Astrocyte (in vitro differentiated cells and primary cell): ENCODE data around the gene SAMD5. TPM values are rescaled to one million over a fixed set of nuclear protein-coding genes. Genes with fewer than 3 reads are reported as not detected.

Experiments used
- DNase-seq: peaks from one replicate; pipeline ENCODE4 v3.0.0-alpha.2; 2010; ENCODE audit warnings: low read depth
- FAIRE-seq: peaks from 2 replicates; lab custom pipeline; 2011; peaks lifted over from hg19 to GRCh38; lab: Jason Lieb, UNC
- H2AFZ ChIP-seq: 2 replicates; pipeline ENCODE4 v1.6.0; 2012; ENCODE audit warnings: low read depth, low read length, inconsistent platforms
- H3K27ac ChIP-seq: 2 replicates; pipeline ENCODE4 v1.5.1; 2011; ENCODE audit warnings: low read depth, low read length, inconsistent platforms
- H3K27me3 ChIP-seq: 2 replicates; pipeline ENCODE4 v1.6.0; 2011; ENCODE audit warnings: low read length, inconsistent platforms; ENCODE audit not compliant: insufficient read depth
- H3K36me3 ChIP-seq: 2 replicates; pipeline ENCODE4 v1.5.1; 2011; ENCODE audit warnings: low read length, inconsistent platforms; ENCODE audit not compliant: insufficient read depth
- H3K4me1 ChIP-seq: 2 replicates; pipeline ENCODE4 v1.5.1; 2011; ENCODE audit warnings: low read length, inconsistent platforms; ENCODE audit not compliant: insufficient read depth
- H3K4me2 ChIP-seq: 2 replicates; pipeline ENCODE4 v1.6.0; 2012; ENCODE audit warnings: low read length, inconsistent platforms
- H3K4me3 ChIP-seq: 2 replicates; pipeline ENCODE4 v1.5.1; 2011; ENCODE audit warnings: low read depth, mild to moderate bottlenecking, low read length, inconsistent platforms; ENCODE audit not compliant: insufficient read depth
- H3K79me2 ChIP-seq: 2 replicates; pipeline ENCODE4 v1.6.0; 2012; ENCODE audit warnings: mild to moderate bottlenecking, low read length, inconsistent platforms; ENCODE audit not compliant: insufficient read depth
- H3K9ac ChIP-seq: 2 replicates; pipeline ENCODE4 v1.6.0; 2012; ENCODE audit warnings: mild to moderate bottlenecking, low read length, inconsistent platforms
- H3K9me3 ChIP-seq: 2 replicates; pipeline ENCODE4 v1.5.1; 2012; ENCODE audit warnings: low read depth, mild to moderate bottlenecking, low read length, inconsistent platforms; ENCODE audit not compliant: insufficient read depth
- H4K20me1 ChIP-seq: 2 replicates; pipeline ENCODE4 v1.6.0; 2012; ENCODE audit warnings: low read length, inconsistent platforms; ENCODE audit not compliant: insufficient read depth
- H3K27ac Mint-ChIP-seq: one replicate; pipeline ENCODE4 v1.8.0; 2021; ENCODE audit warnings: mild to moderate bottlenecking, mixed read lengths; ENCODE audit not compliant: unreplicated experiment
- H3K27me3 Mint-ChIP-seq: one replicate; pipeline ENCODE4 v1.8.0; 2021; ENCODE audit warnings: low read depth, mixed read lengths; ENCODE audit not compliant: unreplicated experiment
- H3K36me3 Mint-ChIP-seq: one replicate; pipeline ENCODE4 v1.8.0; 2021; ENCODE audit warnings: low read depth, mixed read lengths; ENCODE audit not compliant: unreplicated experiment
- H3K4me1 Mint-ChIP-seq: one replicate; pipeline ENCODE4 v1.8.0; 2021; ENCODE audit warnings: low read depth, mixed read lengths; ENCODE audit not compliant: unreplicated experiment
- H3K4me3 Mint-ChIP-seq: one replicate; pipeline ENCODE4 v1.8.0; 2021; ENCODE audit warnings: mild to moderate bottlenecking, moderate library complexity, mixed read lengths; ENCODE audit not compliant: unreplicated experiment
- H3K9me3 Mint-ChIP-seq: one replicate; pipeline ENCODE4 v1.8.0; 2021; ENCODE audit warnings: mild to moderate bottlenecking, mixed read lengths; ENCODE audit not compliant: unreplicated experiment
- CTCF ChIP-seq: IDR thresholded peaks from 2 replicates; pipeline ENCODE4 v1.5.1; 2011; ENCODE audit warnings: low read depth, mild to moderate bottlenecking, inconsistent platforms, low read length, moderate library complexity; ENCODE audit not compliant: insufficient read depth
- EZH2 ChIP-seq: IDR thresholded peaks from 2 replicates; pipeline ENCODE4 v1.6.1; 2012; ENCODE audit warnings: mild to moderate bottlenecking, low read length, inconsistent platforms; ENCODE audit not compliant: insufficient read depth
- total RNA-seq: library from RNA; stranded (reverse); gene quantifications from 2 replicates; pipeline ENCODE4 v1.2.1, GENCODE V29; 2021

The SAMD5 gene
- total RNA-seq, 1 donor from 2014 or later, result 0.93 TPM

- no peak for TF ChIP-seq EZH2
- no peak for TF ChIP-seq CTCF
- Histone ChIP-seq H3K4me2 (no peak overlapping the region), H3K9ac (no peak overlapping the region), H3K79me2 (no peaks in the 10 kb centered on the region), H3K4me3 (no peak overlapping the region), H3K9me3 (no peaks in the 10 kb centered on the region), H3K4me1 (no peaks in the 10 kb centered on the region), H3K27me3 (no peaks in the 10 kb centered on the region), H3K36me3 (no peaks in the 10 kb centered on the region), H4K20me1 (no peaks in the 10 kb centered on the region), H2AFZ (no peak overlapping the region), H3K27ac (no peak overlapping the region)
- FAIRE-seq (no peak), DNase-seq (no peak)
- Mint-ChIP-seq H3K4me3 (no peak overlapping the region), H3K27me3 (peaks cover 2% of the 10 kb centered on the region), H3K9me3 (no peaks in the 10 kb centered on the region), H3K27ac (no peak overlapping the region), H3K36me3 (no peaks in the 10 kb centered on the region), H3K4me1 (no peaks in the 10 kb centered on the region)
Observed at GRCh38 chr6:147587907-147588306, 79.4 kb downstream of the SAMD5 start.

- Histone ChIP-seq H3K27me3 (no peaks in the 10 kb centered on the region), H4K20me1 (no peaks in the 10 kb centered on the region), H3K79me2 (no peaks in the 10 kb centered on the region), H3K4me3 (no peak overlapping the region), H3K4me1 (no peaks in the 10 kb centered on the region), H3K27ac (no peak overlapping the region), H3K9me3 (no peaks in the 10 kb centered on the region), H3K36me3 (no peaks in the 10 kb centered on the region), H3K4me2 (no peak overlapping the region), H2AFZ (no peak overlapping the region), H3K9ac (no peak overlapping the region)
- Mint-ChIP-seq H3K4me1 (no peaks in the 10 kb centered on the region), H3K9me3 (no peaks in the 10 kb centered on the region), H3K27me3 (peaks cover 2% of the 10 kb centered on the region), H3K27ac (no peak overlapping the region), H3K36me3 (no peaks in the 10 kb centered on the region), H3K4me3 (no peak overlapping the region)
- no peak for DNase-seq
- FAIRE-seq, result no peak
- TF ChIP-seq CTCF (no peak), EZH2 (no peak)
Observed at GRCh38 chr6:147588469-147588868, 80.0 kb downstream of the SAMD5 start.

GRCh38 chr6:147589739-147590250 lies 81.3 kb downstream of the SAMD5 start:
- H3K36me3 ChIP-seq, result no peaks in the 10 kb centered on the region
- no peaks in the 10 kb centered on the region for H3K79me2 ChIP-seq
- no peaks in the 10 kb centered on the region for H3K36me3 Mint-ChIP-seq
- H3K4me1 Mint-ChIP-seq, result no peaks in the 10 kb centered on the region
- DNase-seq, result no peak
- H3K9me3 Mint-ChIP-seq, result no peaks in the 10 kb centered on the region
- H3K4me2 ChIP-seq, result no peak overlapping the region
- H2AFZ ChIP-seq, result no peak overlapping the region
- no peak for FAIRE-seq
- peaks cover 2% of the 10 kb centered on the region for H3K27me3 Mint-ChIP-seq
- no peak overlapping the region for H3K4me3 Mint-ChIP-seq
- H3K4me1 ChIP-seq, result no peaks in the 10 kb centered on the region
- no peaks in the 10 kb centered on the region for H3K9me3 ChIP-seq
- no peak for TF ChIP-seq CTCF
- TF ChIP-seq EZH2, result no peak
- H3K27me3 ChIP-seq, result no peaks in the 10 kb centered on the region
- no peak overlapping the region for H3K27ac ChIP-seq
- H3K4me3 ChIP-seq, result no peak overlapping the region
- H4K20me1 ChIP-seq, result no peaks in the 10 kb centered on the region
- no peak overlapping the region for H3K27ac Mint-ChIP-seq
- no peak overlapping the region for H3K9ac ChIP-seq
